Endothelial cell of umbilical vein (primary cell): ENCODE measurements around the gene CEP89.

Source experiments
- CTCF ChIP-seq, 2 donors: IDR thresholded peaks; 1 replicate in 1 of 2; 2 replicates in 1 of 2; pipeline ENCODE4 v1.5.1; 2011; ENCODE audit warnings: low read length in 2 of 2, mild to moderate bottlenecking in 2 of 2, moderate library complexity in 2 of 2, control low read depth in 1 of 2, inconsistent platforms in 1 of 2, low read depth in 1 of 2; ENCODE audit not compliant: insufficient read depth in 1 of 2; ENCODE audit errors: extremely low read depth in 1 of 2
- EZH2 ChIP-seq: IDR thresholded peaks from 2 replicates; pipeline ENCODE4 v1.6.1; 2012; ENCODE audit warnings: borderline replicate concordance, low read depth, mild to moderate bottlenecking, moderate library complexity, low read length, inconsistent platforms; ENCODE audit not compliant: severe bottlenecking
- GATA2 ChIP-seq: IDR thresholded peaks from 2 replicates; pipeline ENCODE4 v1.7.0; 2011; ENCODE audit warnings: low read depth, mild to moderate bottlenecking, moderate library complexity, mixed read lengths, low read length; ENCODE audit not compliant: insufficient read length, insufficient read depth
- JUN ChIP-seq: IDR thresholded peaks from 2 replicates; pipeline ENCODE4 v1.6.1; 2011; ENCODE audit warnings: borderline replicate concordance, low read depth; ENCODE audit not compliant: insufficient read length, insufficient read depth
- MAX ChIP-seq: IDR thresholded peaks from 2 replicates; pipeline ENCODE4 v1.6.1; 2011; ENCODE audit not compliant: insufficient read depth, insufficient read length
- POLR2A ChIP-seq: IDR thresholded peaks from 2 replicates; pipeline ENCODE4 v1.6.1; 2012; ENCODE audit warnings: low read depth, mild to moderate bottlenecking, control low read depth, low read length
- POLR2AphosphoS5 ChIP-seq: IDR thresholded peaks from 2 replicates; pipeline ENCODE4 v1.6.1; 2012; ENCODE audit warnings: low read depth, mild to moderate bottlenecking, control low read depth, low read length, moderate library complexity; ENCODE audit not compliant: insufficient read depth

DNA sequence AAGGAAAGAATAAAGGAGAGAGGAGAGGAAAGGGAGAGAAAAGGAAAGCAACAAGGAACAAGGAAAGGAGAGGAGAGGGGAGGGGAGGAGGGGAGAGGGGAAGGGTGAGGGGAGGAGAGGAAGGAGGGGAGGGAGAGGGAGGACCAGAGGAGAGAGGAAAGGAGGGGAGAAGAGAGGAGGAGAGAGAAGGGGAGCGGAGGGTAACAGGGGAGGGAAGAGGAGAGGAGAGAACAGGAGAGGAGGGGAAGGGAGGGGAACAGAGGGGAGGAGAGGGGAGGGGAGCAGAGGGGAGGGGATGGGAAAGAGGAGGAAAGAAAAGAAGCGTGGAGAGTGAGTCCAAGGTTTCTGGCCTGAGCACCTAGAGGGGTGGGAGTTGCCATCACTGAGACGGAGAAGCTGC is 27.0 kb upstream of the CEP89 start:
- TF ChIP-seq POLR2A (no peak), JUN (no peak), CTCF (IDR thresholded peaks at IDR 0.05; ENCODE audit: extremely low read depth in 1 of 2, insufficient read depth in 1 of 2, low read depth in 1 of 2, low read length in 2 of 2) (no peak), POLR2AphosphoS5 (no peak), MAX (no peak), GATA2 (no peak), EZH2 (no peak)
